HG03039 (cell line): ENCODE measurements around the gene SMARCAL1.

Source experiments
- ATAC-seq: cut with Tn5 transposase; IDR thresholded peaks from one replicate; pipeline ENCODE4 v1.9.1; 2021; ENCODE audit warnings: mild to moderate bottlenecking, moderate library complexity; ENCODE audit not compliant: unreplicated experiment

The SMARCAL1 gene

DNA sequence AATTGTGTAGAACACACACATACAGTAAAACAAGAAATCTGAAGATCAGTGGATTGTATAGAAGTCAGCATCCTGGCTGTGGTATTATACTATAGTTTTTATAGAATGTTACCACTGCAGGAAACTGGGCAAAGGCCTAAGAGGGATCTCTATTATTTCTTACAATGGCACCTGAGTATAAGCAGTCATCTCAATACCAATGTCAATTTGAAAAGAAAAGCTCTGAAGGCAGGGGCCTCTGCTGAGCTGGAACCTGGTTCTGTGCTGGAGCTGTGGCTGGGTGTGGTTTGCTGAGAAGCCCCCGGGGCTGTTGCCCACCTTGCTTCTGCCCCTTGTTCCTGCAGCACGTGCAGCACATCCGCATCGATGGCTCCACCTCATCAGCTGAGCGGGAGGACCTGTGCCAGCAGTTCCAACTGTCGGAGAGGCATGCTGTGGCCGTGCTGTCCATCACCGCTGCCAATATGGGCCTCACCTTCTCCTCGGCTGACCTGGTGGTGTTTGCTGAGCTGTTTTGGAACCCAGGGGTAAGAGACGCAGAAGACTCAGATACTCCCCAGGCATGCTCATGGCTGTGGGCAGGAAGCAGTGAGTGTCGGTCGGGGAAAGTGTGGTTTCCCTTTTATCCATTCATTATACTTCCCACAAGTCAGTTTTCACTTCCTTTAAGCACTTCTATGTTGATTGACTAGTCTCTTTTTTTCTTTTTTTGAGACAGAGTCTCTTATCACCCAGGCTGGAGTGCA is 62.8 kb downstream of the SMARCAL1 start:
- peak; percentile 69 for ATAC-seq

DNA sequence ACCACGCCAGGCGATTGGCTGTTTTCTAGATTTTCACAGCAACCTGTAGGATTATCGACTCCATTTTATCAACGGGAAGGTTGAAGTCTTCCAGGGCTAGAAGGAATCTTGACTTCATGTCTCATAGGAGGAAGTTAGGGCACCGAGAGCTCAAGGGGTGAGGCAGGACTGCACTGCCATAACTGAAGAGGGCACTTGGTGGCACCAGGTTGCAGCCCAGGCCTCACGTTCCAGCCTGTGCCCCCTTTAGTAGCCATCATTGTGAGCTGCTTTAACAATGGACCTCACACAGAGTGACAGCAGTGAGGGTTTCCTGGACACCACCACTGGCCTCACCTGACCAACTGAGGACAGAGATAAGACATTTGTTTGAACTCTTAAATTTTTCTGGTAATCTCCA is 63.5 kb downstream of the SMARCAL1 start:
- no peak for ATAC-seq

DNA sequence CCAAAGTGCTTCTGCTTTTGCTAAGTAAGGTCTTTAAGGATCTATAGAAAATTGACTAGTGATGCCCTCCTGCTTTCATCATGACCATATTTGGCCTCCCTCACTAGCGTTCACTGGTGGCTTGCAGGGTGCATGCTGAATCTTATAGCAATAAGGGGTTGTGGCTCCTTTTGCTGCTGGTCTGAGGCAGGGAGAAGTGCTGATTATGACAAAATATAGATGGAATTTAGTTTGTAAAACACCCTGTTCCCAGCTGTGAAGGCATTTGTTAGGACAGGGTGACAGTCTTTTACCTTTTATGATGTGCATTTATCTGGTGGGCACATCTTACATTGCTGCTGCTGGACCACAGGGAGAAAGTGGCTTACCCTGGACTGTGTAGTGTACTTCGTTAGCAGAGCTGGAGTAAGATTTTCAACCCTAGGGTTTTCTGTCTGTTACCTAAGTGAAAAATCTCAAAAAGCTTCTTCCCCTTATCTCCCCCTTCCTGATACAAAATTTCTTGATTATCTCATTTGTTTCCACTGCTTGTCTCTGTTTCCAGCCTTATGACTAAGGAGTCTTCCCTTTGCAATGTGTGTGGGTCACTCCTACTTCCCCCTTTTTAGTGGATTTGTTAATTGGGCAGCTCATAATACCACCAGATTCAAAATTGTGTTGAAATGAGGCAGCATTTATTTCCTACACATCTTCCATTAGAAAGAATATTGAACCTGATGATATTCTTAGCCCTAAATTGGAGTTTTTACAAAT is 65.2 kb downstream of the SMARCAL1 start:
- no peak for ATAC-seq

DNA sequence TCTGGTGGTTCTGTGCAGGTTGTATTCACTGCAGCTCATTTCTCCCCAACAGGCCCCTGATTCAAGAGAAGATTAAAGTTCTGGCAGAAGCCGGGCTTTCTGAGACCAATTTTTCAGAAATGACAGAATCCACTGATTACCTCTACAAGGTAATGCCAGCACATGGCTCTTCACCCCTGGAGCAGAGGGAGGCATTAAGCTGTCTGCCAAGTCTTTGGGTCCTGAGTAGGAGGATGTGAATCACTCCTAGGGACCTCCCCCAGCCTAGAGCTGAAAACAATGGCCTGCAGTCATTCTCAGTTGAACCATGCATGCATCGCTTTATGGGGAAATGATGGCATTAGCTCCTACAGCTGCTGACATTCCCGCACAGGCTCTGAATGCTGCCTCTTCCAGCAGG is 65.9 kb downstream of the SMARCAL1 start:
- ATAC-seq: no peak

DNA sequence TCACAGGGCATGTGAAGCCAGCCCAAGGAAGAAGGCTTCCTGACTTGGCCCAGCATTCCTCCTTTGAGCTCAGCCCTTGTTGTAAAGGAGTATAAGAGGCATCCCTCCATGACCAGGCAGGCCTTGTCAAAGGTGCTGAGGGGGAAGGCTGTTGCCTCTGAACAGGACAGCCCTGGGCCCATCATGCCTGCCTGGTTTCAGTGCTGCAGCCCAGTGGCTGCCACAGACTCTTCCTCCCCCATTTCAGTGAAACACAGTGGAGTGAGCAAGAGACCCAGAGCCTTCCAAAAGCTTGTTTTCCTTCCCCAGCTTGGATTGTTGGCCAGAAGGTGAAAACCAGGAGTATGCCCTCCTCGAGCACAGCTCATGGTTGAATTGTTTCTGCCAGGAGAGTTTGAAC is 66.5 kb downstream of the SMARCAL1 start:
- no peak for ATAC-seq

DNA sequence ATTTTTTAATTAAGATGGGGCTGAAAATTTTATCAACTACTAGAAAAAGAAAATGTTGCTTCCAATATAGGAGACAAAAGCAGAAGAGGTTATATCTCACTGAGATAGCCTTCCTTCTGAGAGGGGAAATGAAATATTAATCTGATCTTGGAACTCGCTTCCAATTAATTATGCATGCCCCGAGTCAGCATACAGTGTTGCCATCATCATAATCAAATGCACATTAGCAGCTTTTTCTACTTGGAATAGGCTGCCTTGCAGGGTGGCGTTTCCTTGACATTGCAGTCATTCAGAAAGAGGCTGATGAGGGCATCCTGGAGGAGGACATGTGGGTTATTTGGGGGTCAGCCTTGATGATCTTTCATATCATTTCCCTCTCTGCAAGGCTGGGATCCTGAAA is 67.9 kb downstream of the SMARCAL1 start:
- no peak for ATAC-seq

DNA sequence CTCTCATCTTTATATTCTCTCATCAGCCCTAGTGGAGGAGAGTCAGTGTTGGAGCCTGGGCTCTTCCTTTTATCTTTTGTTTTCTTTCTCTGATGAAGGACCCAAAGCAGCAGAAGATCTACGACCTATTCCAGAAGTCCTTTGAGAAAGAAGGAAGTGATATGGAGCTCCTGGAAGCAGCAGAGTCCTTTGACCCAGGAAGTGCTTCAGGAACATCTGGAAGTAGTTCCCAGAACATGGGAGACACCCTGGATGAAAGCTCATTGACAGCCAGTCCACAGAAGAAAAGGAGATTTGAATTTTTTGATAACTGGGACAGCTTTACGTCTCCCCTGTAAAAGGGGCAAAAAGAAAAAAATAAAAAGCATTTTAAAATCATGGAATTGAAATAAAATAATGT is 70.4 kb downstream of the SMARCAL1 start:
- no peak for ATAC-seq

DNA sequence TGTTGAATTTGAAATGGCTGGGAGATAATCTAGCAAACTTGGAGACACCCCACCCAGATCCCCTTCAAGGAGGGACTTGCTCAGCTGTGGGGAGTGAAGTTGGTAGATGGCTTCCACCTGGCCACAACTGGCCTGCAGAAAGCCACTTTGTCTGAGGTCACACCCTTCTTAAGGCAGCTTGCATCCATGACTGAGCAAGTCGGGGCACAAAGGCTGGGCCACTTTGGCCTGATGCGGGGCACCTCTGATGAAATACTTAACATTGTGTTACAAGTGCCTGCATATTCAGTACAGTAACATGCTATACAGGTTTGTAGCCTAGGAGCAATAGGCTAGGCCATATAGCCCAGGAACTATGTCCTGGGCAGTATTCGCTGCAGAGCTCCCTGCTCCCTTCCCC is 73.0 kb downstream of the SMARCAL1 start:
- no peak for ATAC-seq

DNA sequence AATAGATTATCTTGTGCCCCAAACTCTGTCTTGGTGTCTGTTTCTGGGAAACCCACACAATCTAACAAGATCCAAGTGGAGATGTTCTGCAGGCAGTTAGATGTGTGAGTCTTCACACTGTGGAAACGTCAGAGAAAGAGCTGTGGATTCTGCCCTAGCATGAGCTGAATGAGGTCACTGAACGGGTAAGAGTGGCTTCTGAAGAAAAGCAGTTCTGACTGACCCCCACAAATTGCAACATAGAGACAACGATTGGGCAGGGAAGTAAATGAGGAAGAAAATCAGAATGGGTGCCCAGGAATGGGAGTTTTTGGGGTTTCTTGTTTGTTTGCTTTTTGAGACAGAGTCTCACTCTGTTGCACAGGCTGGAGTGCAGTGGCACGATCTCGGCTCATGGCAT is 73.5 kb downstream of the SMARCAL1 start:
- no peak for ATAC-seq

DNA sequence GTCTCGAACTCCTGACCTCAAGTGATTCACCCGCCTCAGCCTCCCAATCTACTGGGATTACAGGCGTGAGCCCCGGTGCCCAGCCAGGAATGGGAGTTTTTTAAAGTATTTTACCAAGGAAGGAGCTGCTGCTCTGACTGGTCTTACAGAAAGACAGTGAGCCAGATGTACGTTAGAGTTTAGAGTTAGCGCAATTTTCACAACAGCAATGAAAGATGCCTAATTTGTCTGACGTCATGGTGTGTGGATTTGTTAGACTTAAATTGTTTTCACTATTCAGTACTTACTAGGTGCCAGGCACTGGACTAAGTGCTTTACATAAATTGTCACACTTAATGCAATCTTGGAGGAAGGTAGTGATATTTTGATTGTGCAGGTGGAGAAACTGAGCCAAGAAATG is 74.0 kb downstream of the SMARCAL1 start:
- no peak for ATAC-seq

DNA sequence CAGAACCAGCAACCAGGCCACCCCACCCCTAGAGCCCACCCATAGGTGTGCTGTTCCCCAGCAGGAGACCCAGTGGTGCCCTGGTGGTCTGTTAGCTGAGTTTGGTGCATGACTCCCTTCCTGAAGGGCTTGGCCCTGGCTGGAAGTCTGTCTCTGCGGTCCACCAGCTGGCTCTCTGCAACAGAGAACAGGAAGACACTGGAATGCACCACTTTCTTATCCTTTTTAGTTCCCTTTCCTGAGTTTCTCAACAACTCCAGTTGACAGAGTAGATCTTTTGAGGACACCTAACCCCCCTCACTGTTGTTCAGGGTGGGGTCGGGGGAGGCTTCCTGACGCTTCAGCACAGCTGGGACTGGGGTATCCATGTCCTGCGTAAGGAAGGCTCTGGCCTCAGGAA is 74.4 kb downstream of the SMARCAL1 start:
- ATAC-seq: no peak

DNA sequence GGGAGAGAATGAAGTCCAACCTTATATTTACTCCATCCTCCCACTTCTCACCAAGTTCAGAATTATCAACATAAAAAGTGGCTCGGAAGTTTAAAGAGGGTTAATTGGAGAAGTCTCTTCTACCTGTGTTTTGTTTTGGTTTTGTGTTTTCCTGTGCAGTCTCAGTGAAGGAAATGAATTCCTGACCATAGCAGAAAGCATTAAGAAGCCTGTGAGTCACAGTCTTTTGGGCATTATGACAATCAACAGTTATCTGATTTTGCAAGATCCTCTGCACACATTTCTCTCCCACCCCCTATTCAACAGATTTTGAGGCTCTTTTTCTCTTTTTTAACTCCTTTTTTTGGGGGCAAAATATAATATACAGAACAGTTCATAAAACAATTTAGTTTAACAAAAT is 77.8 kb downstream of the SMARCAL1 start:
- ATAC-seq: no peak

DNA sequence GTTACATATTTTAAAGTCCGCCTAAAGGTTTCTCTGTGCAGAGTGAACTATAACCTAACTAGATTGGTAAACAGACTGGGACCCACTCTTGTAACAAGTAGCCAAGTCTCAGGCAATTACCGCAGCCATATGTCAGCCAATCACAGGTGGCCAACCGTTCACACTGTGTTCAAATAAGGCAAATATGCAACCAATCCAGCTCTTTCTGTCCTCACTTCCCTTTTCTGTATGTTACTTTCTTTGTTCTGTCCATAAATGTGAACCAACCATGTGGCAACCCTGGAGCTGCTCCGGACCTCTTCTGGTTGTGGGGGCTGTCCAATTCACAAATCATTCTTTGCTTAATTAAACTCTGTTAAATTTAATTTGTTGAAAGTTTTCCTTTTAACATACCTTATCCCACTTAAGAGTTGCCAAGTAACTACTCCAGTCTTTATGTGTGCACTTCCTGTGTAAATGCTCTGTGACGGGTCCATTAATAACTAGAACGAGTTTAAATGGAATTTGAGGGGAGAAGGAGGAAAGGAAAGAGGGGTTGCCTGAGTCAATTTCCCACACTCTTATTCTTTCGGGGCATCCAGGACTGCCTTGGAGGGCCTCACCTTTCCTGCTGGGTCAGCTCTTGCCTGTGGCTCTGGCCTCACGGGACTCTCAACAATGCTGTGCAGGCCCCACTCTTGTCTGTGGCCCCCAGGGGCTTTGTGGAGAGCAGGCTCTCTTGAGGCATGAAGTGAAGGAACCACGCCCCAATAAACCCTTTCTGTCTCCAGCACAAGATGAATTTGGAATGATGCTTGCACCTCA is 79.7 kb downstream of the SMARCAL1 start:
- peak; percentile 79 for ATAC-seq

DNA sequence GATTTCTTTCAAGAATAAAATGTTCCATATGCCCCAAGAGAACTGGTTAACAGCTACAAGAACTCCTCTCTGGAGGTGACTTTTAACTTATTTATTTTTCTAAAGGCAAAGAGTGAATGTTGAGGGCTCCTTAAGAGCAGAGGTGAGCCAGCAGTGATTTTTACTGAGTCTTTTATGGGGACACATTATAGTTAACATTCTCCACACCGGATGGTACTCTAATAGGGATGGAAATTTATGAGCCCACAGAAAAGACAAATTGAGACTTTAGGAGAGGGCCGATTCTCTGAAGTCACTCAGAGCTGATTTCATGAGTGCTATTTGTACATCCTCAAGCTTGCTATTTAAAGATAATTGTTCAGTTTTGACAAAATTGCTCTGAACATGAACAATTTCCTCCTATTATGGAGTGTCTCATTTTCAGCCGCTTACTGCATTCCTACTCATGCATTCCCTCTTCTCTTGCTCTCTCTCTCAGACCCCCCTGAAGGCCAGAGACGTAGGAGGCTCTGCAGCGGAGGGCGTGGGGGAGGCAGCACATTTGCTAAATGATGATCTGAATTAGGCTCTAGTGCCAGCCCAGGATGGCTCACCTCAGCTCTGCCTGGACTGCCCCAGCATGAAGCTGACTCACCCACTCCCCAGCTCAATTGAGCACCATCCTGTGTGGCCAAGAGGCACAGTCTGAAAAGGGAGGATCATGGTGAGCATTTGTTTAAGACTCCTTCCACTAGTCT is 80.5 kb downstream of the SMARCAL1 start:
- no peak for ATAC-seq

DNA sequence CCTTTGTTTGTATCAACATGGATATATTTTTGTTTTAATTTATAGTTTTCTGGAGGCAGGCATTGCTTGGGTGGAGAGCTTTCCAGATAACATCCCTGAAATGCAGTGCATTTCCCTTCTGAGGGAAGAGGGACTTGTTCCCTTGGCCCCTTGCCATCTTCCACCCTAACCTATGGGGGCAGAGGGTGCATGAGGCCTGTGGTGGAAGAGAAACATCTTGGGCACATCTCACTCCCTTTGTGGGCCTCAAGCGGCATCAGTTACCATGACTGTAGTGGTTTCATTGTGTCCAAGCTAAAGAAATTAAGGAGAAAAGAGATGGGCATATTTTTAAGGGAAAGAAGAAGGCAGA is 81.0 kb downstream of the SMARCAL1 start:
- no peak for ATAC-seq

DNA sequence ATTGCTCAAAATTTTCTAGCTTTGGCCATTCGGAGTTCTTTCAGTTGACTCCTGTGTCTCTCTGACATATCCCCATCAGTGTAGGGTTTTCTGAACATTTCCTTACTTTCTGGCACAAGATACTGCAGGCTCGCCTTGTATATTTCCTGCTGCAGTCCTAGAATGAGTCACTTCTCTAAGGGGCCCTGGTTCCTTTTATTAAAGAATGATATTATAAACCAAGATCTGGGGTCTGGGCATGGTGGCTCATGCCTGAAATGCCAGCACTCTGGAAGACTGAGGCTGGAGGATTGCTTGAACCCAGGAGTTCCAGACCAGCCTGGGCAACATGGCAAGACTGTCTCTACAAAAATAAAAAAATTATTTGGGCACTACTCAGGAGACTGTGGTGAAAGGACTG is 83.4 kb downstream of the SMARCAL1 start:
- ATAC-seq: no peak

DNA sequence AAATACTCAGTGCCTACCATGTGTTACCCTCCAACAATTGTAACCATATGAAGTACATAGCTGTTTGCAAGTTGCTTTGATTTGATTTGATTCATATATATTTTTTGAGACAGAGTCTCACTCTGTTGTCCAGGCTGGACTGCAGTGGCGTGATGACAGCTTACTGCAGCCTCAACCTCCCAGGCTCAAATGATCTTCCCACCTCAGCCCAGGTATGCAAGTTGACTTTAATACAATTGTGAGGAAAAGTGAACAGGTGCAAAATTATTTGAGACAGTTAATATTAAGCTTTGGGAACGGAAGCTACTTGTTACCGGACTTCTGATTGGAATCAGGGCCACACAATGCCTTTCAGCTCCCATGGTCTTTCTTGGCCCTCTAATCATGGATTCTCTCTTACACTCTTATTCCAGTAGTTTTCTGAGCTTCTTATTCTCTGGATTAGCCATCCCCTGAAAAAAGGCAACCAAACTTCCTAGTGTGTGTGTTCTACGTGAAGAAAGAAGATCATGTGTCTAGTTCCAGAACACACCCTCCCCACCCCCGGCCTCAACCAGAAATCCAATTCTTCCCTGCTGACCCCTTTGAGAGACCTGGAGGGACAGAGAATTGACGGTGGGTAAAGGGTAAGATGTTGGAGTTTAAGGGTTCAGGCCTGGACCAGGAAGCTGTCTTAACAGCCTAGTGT is 85.2 kb downstream of the SMARCAL1 start:
- ATAC-seq: no peak

DNA sequence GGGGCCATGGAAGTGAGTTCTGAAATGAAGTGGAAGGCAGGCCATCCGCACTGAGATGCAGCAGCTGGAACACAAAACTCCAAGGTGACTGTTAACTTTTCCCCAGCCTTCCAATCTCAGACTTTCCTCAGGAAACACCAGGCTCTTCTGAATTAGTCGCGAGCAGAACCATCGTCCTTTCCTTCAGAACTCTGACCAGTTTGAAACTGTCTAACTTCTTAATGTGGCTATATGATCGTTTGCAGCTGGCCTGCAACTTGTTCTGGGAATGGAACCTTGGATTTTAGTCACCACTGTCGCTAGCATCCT is 85.7 kb downstream of the SMARCAL1 start:
- no peak for ATAC-seq

DNA sequence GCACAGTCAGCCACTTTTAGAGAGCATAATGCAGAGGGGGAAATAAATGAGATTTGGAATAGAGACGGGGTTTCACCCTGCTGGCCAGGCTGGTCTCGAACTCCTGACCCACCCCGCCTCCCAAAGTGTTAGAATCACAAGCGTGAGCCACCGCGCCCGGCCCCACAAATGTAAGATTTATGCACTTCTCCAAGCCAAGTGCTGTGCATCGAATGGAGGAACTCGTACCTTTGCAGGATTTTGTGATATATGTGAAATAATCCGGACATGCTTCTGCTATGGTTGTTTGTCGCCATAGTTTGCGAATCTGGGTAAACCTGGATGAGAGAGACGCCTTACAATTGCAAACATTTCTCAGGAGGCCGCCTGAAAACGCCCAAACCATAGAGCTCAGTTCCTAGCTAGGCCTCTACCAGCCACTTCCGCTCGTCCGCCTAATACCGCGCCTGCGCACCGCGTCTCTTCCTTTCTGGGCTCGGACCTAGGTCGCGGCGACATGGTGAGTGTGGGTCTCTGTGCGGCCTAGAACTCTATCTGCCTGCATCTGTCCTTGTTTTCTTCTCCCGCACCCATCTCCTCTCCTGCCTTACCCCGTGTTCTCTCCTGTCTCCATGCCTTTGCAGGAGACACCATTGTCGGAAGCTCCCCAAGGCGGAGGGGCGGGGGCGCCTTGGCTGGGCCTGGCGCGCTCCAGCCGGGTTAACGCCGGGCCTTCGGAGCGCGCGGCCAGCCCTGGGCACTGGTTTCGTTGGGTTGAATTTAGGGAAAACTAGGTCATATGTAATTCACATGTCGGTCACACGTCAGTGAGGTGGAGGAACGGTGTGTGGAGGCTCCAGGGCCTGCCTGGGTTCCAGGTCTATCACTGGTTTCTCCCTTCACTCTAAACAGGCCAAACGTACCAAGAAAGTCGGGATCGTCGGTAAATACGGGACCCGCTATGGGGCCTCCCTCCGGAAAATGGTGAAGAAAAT is 86.4 kb downstream of the SMARCAL1 start, which contains the start of gene RPL37A:
RPL37A (plus strand) TSS at position 466 of the 974 bp plus-strand sequence; CDS start at position 497, 31 bp downstream.
- ATAC-seq: peak; percentile 86
